Activated T-helper 17 cell treated with anti-CD3 and anti-CD28 coated beads, Interleukin-2, amount 50 U/mL, for 72 hours (primary cell): Measurements from ENCODE around the gene PLA2G2F. TPM values are rescaled to one million over a fixed set of nuclear protein-coding genes. Genes with fewer than 3 reads are reported as not detected.

Experiments
- ATAC-seq: fragments of 150-1000 bp; cut with Tn5 transposase; replicated peaks from 2 replicates; pipeline ENCODE4 v1.10.0; 2021; ENCODE audit warnings: mild to moderate bottlenecking, moderate library complexity
- H3K27ac Mint-ChIP-seq: one replicate; pipeline ENCODE4 v1.8.0; 2022; ENCODE audit warnings: mixed read lengths
- H3K27me3 Mint-ChIP-seq: one replicate; pipeline ENCODE4 v1.8.0; 2022; ENCODE audit warnings: mixed read lengths
- H3K36me3 Mint-ChIP-seq: one replicate; pipeline ENCODE4 v1.8.0; 2022; ENCODE audit warnings: low read depth, mild to moderate bottlenecking, mixed read lengths
- H3K4me1 Mint-ChIP-seq: one replicate; pipeline ENCODE4 v1.8.0; 2022; ENCODE audit warnings: mixed read lengths
- H3K4me3 Mint-ChIP-seq: one replicate; pipeline ENCODE4 v1.8.0; 2022; ENCODE audit warnings: mild to moderate bottlenecking, mixed read lengths
- H3K9me3 Mint-ChIP-seq: one replicate; pipeline ENCODE4 v1.8.0; 2022; ENCODE audit warnings: mixed read lengths
- total RNA-seq, 2 donors: library from RNA; stranded (reverse); gene quantifications; one replicate each; pipeline ENCODE4 v1.2.3, GENCODE V29; 2022

Gene PLA2G2F
- total RNA-seq, 2 donors from 2014 or later = not detected

DNA sequence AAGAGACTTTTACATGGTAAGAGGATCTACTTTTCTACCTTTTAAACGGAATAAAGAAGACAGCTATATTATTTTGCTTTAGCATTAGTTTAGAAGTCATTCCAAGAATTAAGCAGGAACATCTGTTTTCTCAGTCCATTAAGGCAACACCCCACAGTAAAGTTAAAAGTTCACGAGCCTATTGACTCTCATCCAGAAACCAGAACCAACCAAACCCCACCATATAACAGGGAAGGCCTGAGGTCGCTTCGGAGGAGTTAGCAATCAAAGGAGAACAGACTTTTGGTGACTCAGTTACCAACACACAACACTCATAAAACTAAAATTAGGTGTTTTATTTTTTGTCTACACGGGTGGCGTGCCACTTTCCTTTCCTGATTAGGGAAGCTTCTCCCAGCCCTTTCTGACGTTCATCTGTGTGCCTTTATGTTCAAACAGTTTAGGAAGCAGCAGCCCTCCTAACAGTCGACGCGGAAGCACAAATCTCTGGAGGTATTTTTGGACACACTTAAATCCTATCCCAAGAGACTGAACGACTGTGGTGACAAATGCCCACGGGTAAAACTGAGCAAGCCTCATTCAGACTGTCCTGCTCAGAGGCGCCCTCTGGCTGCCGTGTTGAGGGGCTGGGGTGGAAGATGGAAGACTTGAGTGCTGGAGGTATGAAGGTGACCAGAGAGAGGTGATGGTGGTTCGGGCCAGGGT lies 55.8 kb downstream of the PLA2G2F start:
- no peaks in the 10 kb centered on the region for H3K9me3 Mint-ChIP-seq
- ATAC-seq = peak; percentile 86
- H3K36me3 Mint-ChIP-seq = no peaks in the 10 kb centered on the region
- peaks cover 5% of the 10 kb centered on the region for H3K27me3 Mint-ChIP-seq
- H3K27ac Mint-ChIP-seq = no peak overlapping the region
- H3K4me1 Mint-ChIP-seq = peaks cover 5% of the 10 kb centered on the region
- no peak overlapping the region for H3K4me3 Mint-ChIP-seq

DNA sequence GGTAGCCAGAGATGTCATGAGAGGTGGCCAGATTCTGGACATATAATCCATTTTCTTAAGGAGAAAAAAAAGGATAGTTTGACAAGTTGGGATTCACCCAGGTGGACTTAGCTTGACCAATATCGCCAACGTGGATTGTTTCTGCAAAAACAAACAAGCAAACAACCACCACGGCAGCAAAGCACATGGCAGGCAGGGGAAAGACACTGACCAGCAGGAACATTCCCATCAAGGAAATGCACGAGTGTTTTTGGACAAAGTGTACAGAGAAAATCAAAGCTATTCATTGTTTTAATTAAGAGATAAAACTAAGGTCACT lies 56.3 kb downstream of the PLA2G2F start:
- ATAC-seq = no peak
- Mint-ChIP-seq H3K27me3 (peaks cover 5% of the 10 kb centered on the region), H3K4me1 (peaks cover 5% of the 10 kb centered on the region), H3K9me3 (no peaks in the 10 kb centered on the region), H3K27ac (no peak overlapping the region), H3K36me3 (no peaks in the 10 kb centered on the region), H3K4me3 (no peak overlapping the region)

DNA sequence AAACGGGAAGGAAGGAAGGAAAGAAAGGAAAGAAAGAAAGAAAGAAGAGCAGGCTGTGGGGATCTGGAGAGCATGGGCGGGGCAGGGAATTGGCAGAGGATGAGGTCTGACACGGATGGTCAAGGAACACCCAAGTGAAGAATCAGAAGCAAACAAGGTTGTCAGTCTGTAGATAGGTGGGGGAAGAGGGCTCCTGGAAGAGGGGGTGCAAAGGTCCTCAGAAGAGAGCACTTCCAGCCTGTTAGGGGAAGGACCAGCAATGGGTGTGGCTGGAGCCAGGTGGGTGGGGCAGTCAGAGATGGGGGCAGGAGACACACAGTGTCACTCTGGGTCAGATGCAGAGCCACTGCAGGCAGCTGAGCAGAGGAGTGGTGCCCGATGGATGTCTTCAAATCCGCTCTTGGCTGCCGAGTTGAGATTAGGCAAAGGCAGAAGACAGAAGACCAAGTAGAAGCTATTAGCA lies 58.2 kb downstream of the PLA2G2F start:
- no peaks in the 10 kb centered on the region for H3K36me3 Mint-ChIP-seq
- peaks cover 5% of the 10 kb centered on the region for H3K27me3 Mint-ChIP-seq
- no peak overlapping the region for H3K4me3 Mint-ChIP-seq
- no peak overlapping the region for H3K27ac Mint-ChIP-seq
- peaks cover 5% of the 10 kb centered on the region for H3K4me1 Mint-ChIP-seq
- ATAC-seq = no peak
- H3K9me3 Mint-ChIP-seq = no peaks in the 10 kb centered on the region

- no peaks in the 10 kb centered on the region for H3K36me3 Mint-ChIP-seq
- no peak overlapping the region for H3K27ac Mint-ChIP-seq
- peaks cover 5% of the 10 kb centered on the region for H3K27me3 Mint-ChIP-seq
- ATAC-seq = no peak
- no peak overlapping the region for H3K4me3 Mint-ChIP-seq
- H3K9me3 Mint-ChIP-seq = no peaks in the 10 kb centered on the region
- peaks cover 5% of the 10 kb centered on the region for H3K4me1 Mint-ChIP-seq
Measured at GRCh38 chr1:20198296-20198695, 59.2 kb downstream of the PLA2G2F start.

DNA sequence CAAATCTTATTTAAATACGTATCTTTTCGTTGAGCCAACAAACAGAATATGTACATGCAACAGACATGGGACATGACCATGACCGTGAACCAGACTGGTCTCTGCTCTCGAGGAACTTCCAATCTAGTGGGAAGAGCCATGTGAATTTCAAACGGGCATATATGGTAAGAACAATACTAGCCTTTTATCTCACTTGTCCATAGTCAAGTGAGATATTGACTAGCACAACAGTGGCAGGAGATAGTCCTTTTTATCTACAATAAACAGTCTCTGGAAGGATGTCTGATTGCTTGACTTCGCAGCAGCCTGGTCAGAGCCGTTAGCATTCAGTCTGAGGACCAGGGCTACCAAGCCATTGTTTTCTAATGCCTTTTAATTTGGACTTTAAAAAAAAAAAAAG lies 59.8 kb downstream of the PLA2G2F start:
- Mint-ChIP-seq H3K4me1 (peaks cover 5% of the 10 kb centered on the region), H3K27ac (no peak overlapping the region), H3K4me3 (no peak overlapping the region), H3K9me3 (no peaks in the 10 kb centered on the region), H3K27me3 (peaks cover 5% of the 10 kb centered on the region), H3K36me3 (no peaks in the 10 kb centered on the region)
- ATAC-seq = no peak

DNA sequence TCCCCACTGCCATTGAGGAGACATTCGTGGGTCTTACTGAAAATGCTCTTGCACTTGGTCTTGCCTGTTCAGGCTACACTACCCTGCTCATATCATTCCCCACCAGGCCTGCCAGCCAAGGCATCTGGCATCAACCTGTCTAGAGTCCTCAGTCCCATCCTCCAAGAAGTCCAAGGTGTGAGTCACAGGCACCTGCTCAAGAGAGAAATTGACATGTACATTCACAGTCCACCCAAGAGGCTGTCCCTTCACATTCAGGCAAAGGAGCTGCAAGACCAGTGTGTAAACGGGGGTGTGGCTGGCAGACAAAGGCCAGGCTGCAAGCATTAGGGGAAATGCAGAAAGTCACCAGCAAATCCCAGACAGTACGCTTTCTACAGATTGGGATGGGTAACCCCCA lies 60.3 kb downstream of the PLA2G2F start:
- ATAC-seq = no peak
- no peak overlapping the region for H3K27ac Mint-ChIP-seq
- peaks cover 5% of the 10 kb centered on the region for H3K27me3 Mint-ChIP-seq

DNA sequence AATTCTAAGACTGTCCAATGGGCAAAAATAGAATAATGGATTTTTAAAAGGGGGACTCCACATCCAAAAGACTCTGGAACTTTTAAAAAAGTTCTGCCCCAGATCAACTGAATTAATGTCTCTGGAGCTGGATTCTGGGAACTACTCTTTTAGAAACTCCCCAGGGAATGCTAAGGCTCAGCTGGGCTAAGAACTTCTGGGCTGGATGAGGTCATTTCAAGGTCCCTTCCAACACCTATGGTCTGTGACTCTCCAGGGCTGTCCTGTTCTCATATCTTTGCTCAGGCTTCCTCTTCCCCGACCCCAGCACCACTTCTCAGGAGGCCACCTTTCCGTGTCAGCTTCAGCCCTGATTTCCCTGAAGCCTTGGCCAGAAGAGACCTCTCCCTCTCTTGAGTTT lies 60.7 kb downstream of the PLA2G2F start:
- Mint-ChIP-seq H3K4me3 (no peak overlapping the region), H3K36me3 (no peaks in the 10 kb centered on the region), H3K27me3 (peaks cover 5% of the 10 kb centered on the region), H3K4me1 (peaks cover 5% of the 10 kb centered on the region), H3K9me3 (no peaks in the 10 kb centered on the region), H3K27ac (no peak overlapping the region)
- ATAC-seq = no peak

More for the DNA sequence above, 60.3 kb downstream of the PLA2G2F start:
- no peak overlapping the region for H3K4me3 Mint-ChIP-seq
- no peaks in the 10 kb centered on the region for H3K36me3 Mint-ChIP-seq
- peaks cover 5% of the 10 kb centered on the region for H3K4me1 Mint-ChIP-seq
- no peaks in the 10 kb centered on the region for H3K9me3 Mint-ChIP-seq

Other genes starting within 250 kb of the PLA2G2F start
- not detected for gene PLA2G2E, start 215.7 kb upstream of the PLA2G2F start, total RNA-seq
- gene PLA2G2A, start 159.7 kb upstream of the PLA2G2F start, total RNA-seq = not detected
- gene PLA2G5, start 69.1 kb upstream of the PLA2G2F start, total RNA-seq = not detected
- not detected for gene PLA2G2D, start 19.8 kb upstream of the PLA2G2F start, total RNA-seq
- under 1 TPM; 0.37 to 0.63 TPM for gene UBXN10, start 46.8 kb downstream of the PLA2G2F start, total RNA-seq
- under 1 TPM; 0.06 to 0.26 TPM for gene PLA2G2C, start 47.2 kb downstream of the PLA2G2F start, total RNA-seq
- gene VWA5B1, start 151.6 kb downstream of the PLA2G2F start, total RNA-seq = under 1 TPM in 1 of 2 donors, not detected in 1; 0.05 TPM